Transverse colon (tissue), 4 donors: ENCODE data around the gene AKT1S1. TPM values are rescaled to one million over a fixed set of nuclear protein-coding genes. Genes with fewer than 3 reads are reported as not detected.

Source experiments
- DNase-seq: peaks from one replicate; pipeline ENCODE4 v3.0.0-alpha.2; 2019
- H3K27ac ChIP-seq, 4 donors: fragments of 200-600 bp; sonication (generic); 2 replicates each; pipeline ENCODE4 v1.5.1; 2016 to 2018; ENCODE audit warnings: inconsistent platforms in 4 of 4
- H3K27me3 ChIP-seq: fragments of 200-600 bp; sonication (generic); 2 replicates; pipeline ENCODE4 v1.5.1; 2017; ENCODE audit warnings: inconsistent platforms
- H3K36me3 ChIP-seq, 4 donors: fragments of 200-600 bp; sonication (generic); 2 replicates each; pipeline ENCODE4 v1.5.1; 2017 to 2019; ENCODE audit warnings: inconsistent platforms in 4 of 4
- H3K4me1 ChIP-seq, 4 donors: fragments of 200-600 bp; sonication (generic); 2 replicates each; pipeline ENCODE4 v1.5.1; 2017 to 2020; ENCODE audit warnings: inconsistent platforms in 4 of 4
- H3K4me3 ChIP-seq, 4 donors: fragments of 200-600 bp; sonication (generic); 1 replicate in 1 of 4; 2 replicates in 3 of 4; pipeline versions ENCODE4 v1.5.1 to v1.6.1; 2017 to 2019; ENCODE audit warnings: inconsistent platforms in 4 of 4
- H3K9me3 ChIP-seq, 2 donors: fragments of 200-600 bp; sonication (generic); 2 replicates each; pipeline ENCODE4 v1.5.1; 2017 to 2019; ENCODE audit warnings: inconsistent platforms in 2 of 2
- CTCF ChIP-seq, 5 experiments: fragments of 200-600 bp in 3 of 5; fragments of 450-650 bp in 2 of 5; sonication (generic) in 3 of 5; IDR thresholded peaks; 1 replicate in 2 of 5; 2 replicates in 3 of 5; pipeline ENCODE4 v1.5.1; 2016 to 2017; ENCODE audit warnings: antibody characterized with exemption in 5 of 5, inconsistent platforms in 3 of 5, mild to moderate bottlenecking in 2 of 5, moderate library complexity in 1 of 5
- EP300 ChIP-seq: sonication (generic); formaldehyde crosslinking; IDR thresholded peaks from one replicate; pipeline ENCODE4 v1.6.1; 2017; ENCODE audit warnings: antibody characterized with exemption, low read depth
- POLR2A ChIP-seq: fragments of 450-650 bp; IDR thresholded peaks from one replicate; pipeline ENCODE4 v1.6.1; 2016; ENCODE audit warnings: antibody characterized with exemption, mild to moderate bottlenecking, moderate library complexity
- POLR2AphosphoS5 ChIP-seq, 3 donors: sonication (generic); formaldehyde crosslinking; IDR thresholded peaks; one replicate each; pipeline ENCODE4 v1.6.1; 2016; ENCODE audit warnings: antibody characterized with exemption in 3 of 3
- WGBS, 2 donors: methylation state at CpG; one replicate each; pipeline ENCODE4 v1.1.5; 2018; ENCODE audit warnings: low coverage in 1 of 2; 5-methylcytosine and 5-hydroxymethylcytosine counted together
- in situ Hi-C, 4 donors: fragments of 200-750 bp; cut with MboI; loops; one replicate each; pipeline versions ENCODE4 v1.15.0 to v1.15.1; 2017; ENCODE audit warnings: low sequenced_read_pairs in 3 of 4, low pct_ligation_motif_present in 1 of 4, low pct_unique_long_range_greater_than_20kb in 1 of 4
- intact Hi-C: fragments of 100-400 bp; cut with DNase I; formaldehyde crosslinking; loops from one replicate; pipeline ENCODE4 v1.15.1; 2023; ENCODE audit warnings: low total_unique reads
- total RNA-seq, 4 donors: library from RNA; depleted of rRNA; stranded (reverse); fragments of >200 nt; gene quantifications; one replicate each; pipeline ENCODE4 v1.1.0, GENCODE V29; 2016

AKT1S1 gene
- total RNA-seq, 4 donors from 2014 or later = 15.3 to 29.7 (median 22.7) TPM

- TF ChIP-seq EP300 (no peak), CTCF (IDR thresholded peaks at IDR 0.05) (no peak), POLR2A (no peak), POLR2AphosphoS5 (IDR thresholded peaks at IDR 0.05) (no peak)
- Histone ChIP-seq H3K4me1 (no peaks in the 10 kb centered on the region), H3K36me3 (peaks cover 0 to 12% (median 6%) of the 10 kb centered on the region in 4 donors), H3K27me3 (no peaks in the 10 kb centered on the region), H3K27ac (no peak overlapping the region), H3K4me3 (no peak overlapping the region), H3K9me3 (no peaks in the 10 kb centered on the region)
- in situ Hi-C loops (no loop called here), intact Hi-C loops (no loop called here)
- 28 to 51% methylated on average over 4 to 6 of the region's 6 CpGs for WGBS, 2 donors
- DNase-seq = no peak
Measured at GRCh38 chr19:49904136-49904535, 27.0 kb upstream of the AKT1S1 start.

GRCh38 chr19:49896863-49897621 is 19.9 kb upstream of the AKT1S1 start, which contains the start of gene IL4I1:
Gene IL4I1, minus strand, starts transcription at chr19:49896887. Its CDS starts 727 bp downstream, at chr19:49896160.
- 20% methylated on average over 20 of the region's 20 CpGs; no CpG with 5 or more reads in 1 of the 2 donors for WGBS, 2 donors
- peak; percentile 45 for DNase-seq
- H3K4me3 ChIP-seq = no peak within 1 kb of the TSS

GRCh38 chr19:49895566-49896297 is 18.6 kb upstream of the AKT1S1 start:
- H3K36me3 ChIP-seq = no peaks in the 10 kb centered on the region
- DNase-seq = no peak
- H3K4me1 ChIP-seq = peaks cover 0 to 22% (median 14%) of the 10 kb centered on the region in 4 donors
- TF ChIP-seq EP300 (no peak), POLR2AphosphoS5 (IDR thresholded peaks at IDR 0.05) (no peak), CTCF (IDR thresholded peaks at IDR 0.05) (no peak), POLR2A (no peak)
- H3K9me3 ChIP-seq = no peaks in the 10 kb centered on the region
- in situ Hi-C loops (no loop called here), intact Hi-C loops (no loop called here)
- H3K27me3 ChIP-seq = no peaks in the 10 kb centered on the region
- H3K27ac ChIP-seq = no peak overlapping the region
- 61% methylated on average over 17 of the region's 17 CpGs; no CpG with 5 or more reads in 1 of the 2 donors for WGBS, 2 donors
- H3K4me3 ChIP-seq = no peak overlapping the region

More at GRCh38 chr19:49896863-49897621, 19.9 kb upstream of the AKT1S1 start, which contains the start of gene IL4I1:
- Histone ChIP-seq H3K36me3 (no peaks in the 10 kb centered on the region), H3K4me1 (peaks cover 0 to 22% (median 12%) of the 10 kb centered on the region in 4 donors), H3K9me3 (no peaks in the 10 kb centered on the region), H3K27me3 (no peaks in the 10 kb centered on the region), H3K27ac (peak within 1 kb of the TSS; percentile 38 to 74 (median 58))
- in situ Hi-C loops (no loop called here), intact Hi-C loops (no loop called here)
- TF ChIP-seq POLR2AphosphoS5 (IDR thresholded peaks at IDR 0.05) = no peak
- TF ChIP-seq CTCF (IDR thresholded peaks at IDR 0.05) = no peak
- TF ChIP-seq POLR2A = no peak
- TF ChIP-seq EP300 = no peak

GRCh38 chr19:49894879-49895565 is 17.9 kb upstream of the AKT1S1 start:
- Histone ChIP-seq H3K4me3 (no peak overlapping the region), H3K27ac (no peak overlapping the region), H3K27me3 (no peaks in the 10 kb centered on the region), H3K9me3 (no peaks in the 10 kb centered on the region), H3K36me3 (no peaks in the 10 kb centered on the region), H3K4me1 (peaks cover 6 to 29% (median 21%) of the 10 kb centered on the region in 4 donors)
- WGBS, 2 donors = 76% methylated on average over 16 of the region's 17 CpGs; no CpG with 5 or more reads in 1 of the 2 donors
- in situ Hi-C loops = no loop called here
- no peak for TF ChIP-seq POLR2AphosphoS5 (IDR thresholded peaks at IDR 0.05)
- no peak for TF ChIP-seq CTCF (IDR thresholded peaks at IDR 0.05)
- TF ChIP-seq POLR2A = no peak
- no peak for TF ChIP-seq EP300
- intact Hi-C loops = no loop called here
- DNase-seq = no peak
